ENCODE results near the gene HAGH. TPM values are rescaled to one million over a fixed set of nuclear protein-coding genes. Genes with fewer than 3 reads are reported as not detected.

The HAGH gene
- total and polyA plus RNA-seq, 10 of the 15 experiments (the other 5 are each of a cell fraction or from before 2014, with no cell fraction given), result 2.0 to 50.1 (median 22.4) TPM

GRCh38 chr16:1809281-1809801, 17.3 kb downstream of the HAGH start (continued):
- TF ChIP-seq STAT3 (IDR thresholded peaks at IDR 0.05; ENCODE audit: low read depth, low read length) (no peak), RFX5 (IDR thresholded peaks at IDR 0.05; ENCODE audit: low read depth, low read length) (no peak)

GRCh38 chr16:1808691-1809090, 17.9 kb downstream of the HAGH start:
- Histone ChIP-seq H3K27ac (ENCODE audit: control insufficient read depth, insufficient read depth) (no peak overlapping the region), H3K4me3 (no peak overlapping the region), H4K20me1 (ENCODE audit: control insufficient read depth, insufficient read depth) (no peaks in the 10 kb centered on the region), H3K4me1 (ENCODE audit: control insufficient read depth, insufficient read depth, low read length) (no peaks in the 10 kb centered on the region), H3K4me2 (ENCODE audit: control insufficient read depth, insufficient read depth) (no peak overlapping the region), H3K36me3 (ENCODE audit: control insufficient read depth in 2 of 2, insufficient read depth in 2 of 2, low read length in 1 of 2) (peaks cover 0 to 1% of the 10 kb centered on the region in 2 experiments; a peak in 3 of 4 replicates), H3K9ac (ENCODE audit: control insufficient read depth, insufficient read depth, low read length) (no peak overlapping the region), H3K9me3 (replicated peaks; ENCODE audit: control insufficient read depth, insufficient read depth, low read length) (no peaks in the 10 kb centered on the region; the same call in 2 of the 3 replicates), H3K79me2 (ENCODE audit: control insufficient read depth, insufficient read depth, low read length) (no peaks in the 10 kb centered on the region), H3K27me3 (replicated peaks in 1 of 2; ENCODE audit: control insufficient read depth in 2 of 2, insufficient read depth in 2 of 2, low read length in 1 of 2) (no peaks in the 10 kb centered on the region), H2AFZ (ENCODE audit: control insufficient read depth, low read depth, low read length) (no peak overlapping the region)
- ChIA-PET CTCF (no interaction called here), RAD21 (ENCODE audit: unreplicated experiment) (no interaction called here), POLR2A (no interaction called here), SMC1A (ENCODE audit: uncharacterized antibody, unreplicated experiment) (no interaction called here)
- FAIRE-seq, result no peak
- 86% methylated on average over 18 of the region's 18 CpGs for WGBS (ENCODE audit: insufficient coverage, insufficient replicate concordance, low lambda C conversion rate, missing lambda C conversion rate)
- DNase-seq (ENCODE audit: low read depth, low spot score), result no peak
- TF ChIP-seq HDGF (IDR thresholded peaks at IDR 0.05) (no peak), SIX5 (IDR thresholded peaks at IDR 0.05; ENCODE audit: low read depth, low read length, severe bottlenecking) (no peak), SMARCA5 (IDR thresholded peaks at IDR 0.05) (no peak), ESRRA (IDR thresholded peaks at IDR 0.05; ENCODE audit: low read length) (no peak), NRF1 (conservative IDR thresholded peaks at IDR 0.05; ENCODE audit: low read depth, low read length) (no peak), ZBTB33 (IDR thresholded peaks at IDR 0.05) (no peak), FOS (IDR thresholded peaks at IDR 0.05; ENCODE audit: borderline replicate concordance, extremely low read depth, insufficient read length) (no peak), ZZZ3 (IDR thresholded peaks at IDR 0.05; ENCODE audit: control insufficient read depth, insufficient read length, low read depth) (no peak), KAT2A (conservative IDR thresholded peaks at IDR 0.05; ENCODE audit: control insufficient read depth, low read depth, low read length) (no peak)
- no peak for ATAC-seq
- BruUV-seq (replicated peaks), result no TSS peak
- in situ Hi-C loops (cut with MboI), result no loop called here
- intact Hi-C loops (cut with micrococcal nuclease; ENCODE audit: unreplicated experiment), result no loop called here
